ENCODE measurements around the gene CROCC.
"Not testable (repeated sequence)": the region's sequence is repeated elsewhere in the genome, so short reads cannot be mapped to it uniquely, and the experiment has no call there.

The CROCC gene

GRCh38 chr1:16944038-16944437 is 22.3 kb downstream of the CROCC start:
- TF ChIP-seq, protein P1, sequence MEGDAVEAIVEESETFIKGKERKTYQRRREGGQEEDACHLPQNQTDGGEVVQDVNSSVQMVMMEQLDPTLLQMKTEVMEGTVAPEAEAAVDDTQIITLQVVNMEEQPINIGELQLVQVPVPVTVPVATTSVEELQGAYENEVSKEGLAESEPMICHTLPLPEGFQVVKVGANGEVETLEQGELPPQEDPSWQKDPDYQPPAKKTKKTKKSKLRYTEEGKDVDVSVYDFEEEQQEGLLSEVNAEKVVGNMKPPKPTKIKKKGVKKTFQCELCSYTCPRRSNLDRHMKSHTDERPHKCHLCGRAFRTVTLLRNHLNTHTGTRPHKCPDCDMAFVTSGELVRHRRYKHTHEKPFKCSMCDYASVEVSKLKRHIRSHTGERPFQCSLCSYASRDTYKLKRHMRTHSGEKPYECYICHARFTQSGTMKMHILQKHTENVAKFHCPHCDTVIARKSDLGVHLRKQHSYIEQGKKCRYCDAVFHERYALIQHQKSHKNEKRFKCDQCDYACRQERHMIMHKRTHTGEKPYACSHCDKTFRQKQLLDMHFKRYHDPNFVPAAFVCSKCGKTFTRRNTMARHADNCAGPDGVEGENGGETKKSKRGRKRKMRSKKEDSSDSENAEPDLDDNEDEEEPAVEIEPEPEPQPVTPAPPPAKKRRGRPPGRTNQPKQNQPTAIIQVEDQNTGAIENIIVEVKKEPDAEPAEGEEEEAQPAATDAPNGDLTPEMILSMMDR (IDR thresholded peaks at IDR 0.05; ENCODE audit: control extremely low read depth, extremely low read depth, low read depth, missing control alignments): no peak

DNA sequence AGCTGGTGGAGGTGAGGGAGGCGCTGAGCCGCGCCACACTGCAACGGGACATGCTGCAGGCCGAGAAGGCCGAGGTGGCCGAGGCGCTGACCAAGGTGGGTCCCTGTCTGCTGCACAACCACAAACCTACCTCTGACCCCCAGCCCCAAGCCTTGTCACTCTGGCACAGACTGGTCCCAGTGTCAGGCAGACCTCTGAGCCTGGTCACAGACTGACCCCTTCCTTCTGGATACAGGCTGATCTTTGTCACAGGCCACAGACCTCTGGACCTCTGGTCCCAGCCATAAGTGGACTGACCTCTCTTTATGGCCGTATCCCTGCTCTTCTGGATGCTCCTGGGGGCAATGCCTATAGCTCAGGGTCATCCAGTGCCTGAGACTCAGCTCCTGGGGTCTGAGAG is 23.8 kb downstream of the CROCC start:
- CTCF ChIA-PET: interaction anchor here (0.6 to 1.3 kb wide), 2 partner anchors 15 to 310 kb away, joined by 3 read pairs; no protein-coding TSS in a partner anchor
- POLR2A ChIA-PET; DNase-seq (ENCODE audit: extremely low spot score): not testable (repeated sequence)

More at GRCh38 chr1:16944038-16944437, 22.3 kb downstream of the CROCC start:
- ChIA-PET POLR2A (no interaction called here), CTCF (interaction anchor here (1.0 to 2.1 kb wide), 2 partner anchors 8 to 17 kb away, joined by 3 to 8 read pairs; no protein-coding TSS in a partner anchor)
- DNase-seq (ENCODE audit: extremely low spot score): no peak

- ChIA-PET POLR2A (interaction anchor here (1.4 kb wide), 1 partner anchor 41 kb away, joined by 4 read pairs; no protein-coding TSS in a partner anchor), CTCF (interaction anchor here (1.8 to 2.2 kb wide), 2 partner anchors 99 to 325 kb away, joined by 5 to 12 read pairs; no protein-coding TSS in a partner anchor)
- not testable (repeated sequence) for DNase-seq (ENCODE audit: extremely low spot score)
Measured at GRCh38 chr1:16946185-16946584, 24.5 kb downstream of the CROCC start.

- TF ChIP-seq, protein P1 (IDR thresholded peaks at IDR 0.05; ENCODE audit: control extremely low read depth, extremely low read depth, low read depth, missing control alignments): no peak
- DNase-seq (ENCODE audit: extremely low spot score): no peak
- ChIA-PET CTCF (interaction anchor here (0.6 to 2.2 kb wide), 4 partner anchors 9 to 326 kb away, joined by 3 to 12 read pairs (median 4); no protein-coding TSS in a partner anchor), POLR2A (interaction anchor here (1.4 kb wide), 1 partner anchor 41 kb away, joined by 4 read pairs; no protein-coding TSS in a partner anchor)
Measured at GRCh38 chr1:16946646-16947045, 24.9 kb downstream of the CROCC start.

DNA sequence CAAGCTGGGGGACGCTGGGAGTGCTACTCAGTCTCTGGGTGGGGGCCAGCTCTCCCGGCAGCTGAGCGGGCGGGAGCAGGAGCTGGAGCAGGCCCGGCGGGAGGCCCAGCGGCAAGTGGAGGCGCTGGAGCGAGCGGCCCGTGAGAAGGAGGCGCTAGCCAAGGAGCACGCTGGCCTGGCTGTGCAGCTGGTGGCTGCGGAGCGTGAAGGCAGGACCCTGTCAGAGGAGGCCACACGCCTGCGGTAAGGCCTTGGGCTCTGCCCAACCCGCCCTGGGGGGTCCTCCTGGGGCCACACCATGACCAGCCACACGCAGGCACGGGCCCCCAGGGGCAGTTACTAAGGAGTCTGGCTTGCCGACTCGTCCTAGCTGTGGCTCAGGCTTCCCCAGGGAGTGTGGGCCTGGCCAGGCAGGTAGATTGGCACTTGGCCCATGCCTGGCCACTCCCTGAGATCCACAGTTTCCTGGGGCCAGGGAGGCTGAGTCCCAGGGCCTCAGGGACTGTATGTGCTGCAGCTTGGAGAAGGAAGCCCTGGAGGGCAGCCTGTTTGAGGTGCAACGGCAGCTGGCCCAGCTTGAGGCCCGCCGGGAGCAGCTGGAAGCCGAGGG is 26.7 kb downstream of the CROCC start:
- DNase-seq (ENCODE audit: extremely low spot score); POLR2A ChIA-PET: not testable (repeated sequence)
- CTCF ChIA-PET: interaction anchor here (1.2 to 2.2 kb wide), 3 partner anchors 13 to 328 kb away, joined by 4 to 6 read pairs (median 5); no protein-coding TSS in a partner anchor

- POLR2A ChIA-PET; DNase-seq (ENCODE audit: extremely low spot score): not testable (repeated sequence)
- CTCF ChIA-PET: interaction anchor here (1.2 to 4.1 kb wide), 4 partner anchors 11 to 328 kb away, joined by 3 to 33 read pairs (median 8); no protein-coding TSS in a partner anchor
Measured at GRCh38 chr1:16949026-16949425, 27.3 kb downstream of the CROCC start.

- DNase-seq (ENCODE audit: extremely low spot score); POLR2A ChIA-PET: not testable (repeated sequence)
- CTCF ChIA-PET: interaction anchor here (0.6 to 4.1 kb wide), 36 partner anchors 9 to 873 kb away, joined by 3 to 36 read pairs (median 4); partner anchors contain the start of gene NBPF1
Measured at GRCh38 chr1:16952376-16952775, 30.6 kb downstream of the CROCC start.

DNA sequence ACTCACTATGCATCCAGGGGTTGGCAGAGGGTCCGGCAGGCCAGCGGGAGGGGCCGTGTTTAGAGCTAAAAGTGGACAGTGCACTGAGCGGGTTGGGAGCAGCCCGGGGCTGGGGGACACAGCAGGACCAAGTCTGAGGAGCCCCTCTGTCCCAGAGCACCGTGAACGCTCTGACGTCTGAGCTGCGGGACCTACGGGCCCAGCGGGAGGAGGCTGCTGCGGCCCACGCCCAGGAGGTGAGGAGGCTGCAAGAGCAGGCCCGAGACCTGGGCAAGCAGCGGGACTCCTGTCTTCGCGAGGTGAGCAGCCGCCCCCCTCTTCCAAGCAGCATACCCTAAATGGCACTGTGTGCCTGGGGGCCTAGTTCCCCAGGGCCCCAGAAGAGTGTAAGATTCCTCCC is 32.8 kb downstream of the CROCC start:
- no peak for DNase-seq (ENCODE audit: extremely low spot score)
- ChIA-PET CTCF (interaction anchor here (2.3 kb wide), 1 partner anchor 92 kb away, joined by 7 read pairs; no protein-coding TSS in a partner anchor), POLR2A (no interaction called here)
- TF ChIP-seq, protein P1 (IDR thresholded peaks at IDR 0.05; ENCODE audit: control extremely low read depth, extremely low read depth, low read depth, missing control alignments): no peak

- TF ChIP-seq, protein P1 (IDR thresholded peaks at IDR 0.05; ENCODE audit: control extremely low read depth, extremely low read depth, low read depth, missing control alignments): no peak
- no peak for DNase-seq (ENCODE audit: extremely low spot score)
- ChIA-PET CTCF (interaction anchor here (1.1 to 2.3 kb wide), 2 partner anchors 22 to 91 kb away, joined by 4 to 7 read pairs; no protein-coding TSS in a partner anchor), POLR2A (no interaction called here)
Measured at GRCh38 chr1:16955186-16955585, 33.5 kb downstream of the CROCC start.

Data from GM10248 (cell line).